Kidney (tissue), 14 donors: ENCODE measurements around the gene ACIN1. TPM values are rescaled to one million over a fixed set of nuclear protein-coding genes. Genes with fewer than 3 reads are reported as not detected.

ENCODE experiments used
- DNase-seq, 5 donors: peaks; one replicate each; pipeline ENCODE4 v3.0.0-alpha.2; 2013 to 2020
- FAIRE-seq: peaks from 2 replicates; lab custom pipeline; 2012; peaks lifted over from hg19 to GRCh38; lab: Jason Lieb, UNC
- H3K27ac ChIP-seq, 2 donors: one replicate each; pipeline ENCODE4 v1.7.0; 2013; ENCODE audit warnings: low read depth in 2 of 2, low read length in 2 of 2, inconsistent platforms in 1 of 2
- H3K27me3 ChIP-seq: one replicate; pipeline ENCODE4 v1.7.1; 2013; ENCODE audit warnings: low read length, inconsistent platforms; ENCODE audit not compliant: control insufficient read depth, insufficient read depth
- H3K36me3 ChIP-seq, 3 donors: one replicate each; pipeline versions ENCODE4 v1.7.0 to v1.7.1; 2013; ENCODE audit warnings: low read length in 3 of 3, control low read depth in 1 of 3, inconsistent platforms in 1 of 3; ENCODE audit not compliant: insufficient read depth in 3 of 3, control insufficient read depth in 2 of 3
- H3K4me1 ChIP-seq, 3 donors: one replicate each; pipeline versions ENCODE4 v1.7.0 to v1.7.1; 2013; ENCODE audit warnings: low read length in 3 of 3, inconsistent platforms in 1 of 3, low read depth in 1 of 3; ENCODE audit not compliant: control insufficient read depth in 2 of 3, insufficient read depth in 2 of 3
- H3K4me3 ChIP-seq, 3 donors: one replicate each; pipeline versions ENCODE4 v1.7.0 to v1.8.1; 2013; ENCODE audit warnings: low read length in 3 of 3, control low read depth in 1 of 3, inconsistent platforms in 1 of 3
- H3K9ac ChIP-seq, 3 donors: one replicate each; pipeline versions ENCODE4 v1.7.0 to v1.7.1; 2013; ENCODE audit warnings: low read length in 3 of 3, control low read depth in 1 of 3, inconsistent platforms in 1 of 3
- H3K9me3 ChIP-seq, 3 donors: one replicate each; pipeline versions ENCODE4 v1.7.0 to v1.7.1; 2013; ENCODE audit warnings: low read length in 3 of 3, control low read depth in 1 of 3, inconsistent platforms in 1 of 3; ENCODE audit not compliant: control insufficient read depth in 2 of 3, insufficient read depth in 1 of 3
- CTCF ChIP-seq: IDR thresholded peaks from 3 replicates; pipeline ENCODE4 v1.5.1; 2012; ENCODE audit warnings: mild to moderate bottlenecking, moderate library complexity, borderline replicate concordance; ENCODE audit not compliant: insufficient read depth; ENCODE audit errors: extremely low read depth
- intact Hi-C: fragments of 100-400 bp; cut with DNase I; formaldehyde crosslinking; loops from one replicate; pipeline ENCODE4 v1.11.1; 2022
- polyA plus RNA-seq: library from polyadenylated mRNA; stranded (reverse); fragments of 350-450 nt; fragmentation: Illumina TruSeq; extraction: RNeasy Lipid Tissue Mini Kit (QIAGEN cat#74804); gene quantifications from one replicate; pipeline ENCODE4 v1.2.3, GENCODE V29; 2014; ENCODE audit warnings: low read depth, low replicate concordance; ENCODE audit not compliant: insufficient read depth
- total RNA-seq: library from RNA; stranded (reverse); fragmentation: NEBNext Ultra II Directional; extraction: Animal tissue kit (Norgen Biotek cat#: 25700); gene quantifications from one replicate; pipeline ENCODE4 v1.2.1, GENCODE V29; 2021
- donor health status: control.
- donor health status: control.
- donor health status: control.
- donor health status: control.
- donor health status: control.
- donor health status: DM: yes; HTN: yes; CAD: no.
- donor health status: Normal renal cell carcinoma (clear cell type).

The ACIN1 gene
- total and polyA plus RNA-seq, 2 donors from 2014 or later: 54.9 to 150 TPM

GRCh38 chr14:23078692-23079116, 16.2 kb downstream of the ACIN1 start:
- Histone ChIP-seq H3K27ac (peak overlapping the region; percentile 7 to 40), H3K36me3 (peaks cover 26 to 85% (median 44%) of the 10 kb centered on the region in 3 donors), H3K27me3 (no peaks in the 10 kb centered on the region), H3K4me3 (no peak overlapping the region), H3K9me3 (no peaks in the 10 kb centered on the region), H3K4me1 (peaks cover 0 to 3% (median 0%) of the 10 kb centered on the region in 3 donors), H3K9ac (no peak overlapping the region)
- intact Hi-C loops: no loop called here
- DNase-seq (no peak), FAIRE-seq (no peak)
- no peak for TF ChIP-seq CTCF

GRCh38 chr14:23077962-23078361, 17.0 kb downstream of the ACIN1 start:
- no peak for FAIRE-seq
- TF ChIP-seq CTCF: no peak
- peaks cover 0 to 3% (median 2%) of the 10 kb centered on the region in 3 donors for H3K4me1 ChIP-seq
- H3K9me3 ChIP-seq: no peaks in the 10 kb centered on the region
- H3K27me3 ChIP-seq: no peaks in the 10 kb centered on the region
- intact Hi-C loops: no loop called here
- H3K36me3 ChIP-seq: peaks cover 26 to 83% (median 46%) of the 10 kb centered on the region in 3 donors
- no peak for DNase-seq
- H3K9ac ChIP-seq: no peak overlapping the region
- H3K4me3 ChIP-seq: no peak overlapping the region
- H3K27ac ChIP-seq: peak overlapping the region in 1 of 2 donors; percentile 6

GRCh38 chr14:23076785-23077408, 18.0 kb downstream of the ACIN1 start:
- DNase-seq: peak in 2 of 5 donors; percentile 20 to 47
- no peaks in the 10 kb centered on the region for H3K27me3 ChIP-seq
- intact Hi-C loops: no loop called here
- TF ChIP-seq CTCF: no peak
- H3K4me1 ChIP-seq: peaks cover 2 to 12% (median 9%) of the 10 kb centered on the region in 3 donors
- peak overlapping the region in 2 of 3 donors; percentile 22 to 28 for H3K9ac ChIP-seq
- H3K27ac ChIP-seq: peak overlapping the region; percentile 8 to 63
- peaks cover 26 to 89% (median 50%) of the 10 kb centered on the region in 3 donors for H3K36me3 ChIP-seq
- no peaks in the 10 kb centered on the region for H3K9me3 ChIP-seq
- no peak for FAIRE-seq
- no peak overlapping the region for H3K4me3 ChIP-seq
